Fibroblast of villous mesenchyme (primary cell): ENCODE results near the gene JAKMIP2. TPM values are rescaled to one million over a fixed set of nuclear protein-coding genes. Genes with fewer than 3 reads are reported as not detected.
"Not testable (repeated sequence)": the region's sequence is repeated elsewhere in the genome, so short reads cannot be mapped to it uniquely, and the experiment has no call there.

Source experiments
- DNase-seq: peaks from one replicate; pipeline ENCODE4 v3.0.0-alpha.2; 2010; ENCODE audit warnings: low read depth
- H3K4me3 ChIP-seq: 2 replicates; pipeline ENCODE4 v1.5.1; 2011; ENCODE audit warnings: low read depth, mild to moderate bottlenecking, low read length
- CTCF ChIP-seq: IDR thresholded peaks from 2 replicates; pipeline ENCODE4 v1.5.1; 2012; ENCODE audit warnings: low read depth, mild to moderate bottlenecking, low read length; ENCODE audit not compliant: insufficient read depth
- total RNA-seq: library from RNA; depleted of rRNA; stranded (reverse); fragments of >200 nt; gene quantifications from 2 replicates; pipeline ENCODE4 v1.2.3, GENCODE V29; 2012

JAKMIP2 gene
- total RNA-seq, 1 donor, result 3.5 TPM

DNA sequence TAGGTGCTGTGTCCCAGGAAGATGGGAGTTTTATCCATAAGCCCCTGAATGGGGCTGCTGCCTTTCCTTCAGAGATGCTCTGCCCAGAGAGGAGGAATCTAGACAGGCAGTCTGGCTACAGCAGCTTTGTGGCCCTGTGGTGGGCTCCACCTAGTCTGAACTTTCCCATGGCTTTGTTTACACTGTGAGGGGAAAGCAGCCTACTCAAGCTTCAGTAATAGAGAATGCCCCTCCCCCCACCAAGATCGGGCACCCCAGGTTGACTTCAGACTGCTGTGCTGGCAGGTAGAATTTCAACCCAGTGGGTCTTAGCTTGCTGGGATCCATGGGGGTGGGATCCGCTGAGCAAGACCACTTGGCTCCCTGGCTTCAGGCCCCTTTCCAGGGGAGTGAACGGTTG is 171.7 kb downstream of the JAKMIP2 start:
- no peak overlapping the region for H3K4me3 ChIP-seq
- TF ChIP-seq CTCF, result no peak
- no peak for DNase-seq

- no peak for DNase-seq
- no peak overlapping the region for H3K4me3 ChIP-seq
- TF ChIP-seq CTCF, result no peak
Measured at GRCh38 chr5:147601652-147602051, 180.9 kb downstream of the JAKMIP2 start.

DNA sequence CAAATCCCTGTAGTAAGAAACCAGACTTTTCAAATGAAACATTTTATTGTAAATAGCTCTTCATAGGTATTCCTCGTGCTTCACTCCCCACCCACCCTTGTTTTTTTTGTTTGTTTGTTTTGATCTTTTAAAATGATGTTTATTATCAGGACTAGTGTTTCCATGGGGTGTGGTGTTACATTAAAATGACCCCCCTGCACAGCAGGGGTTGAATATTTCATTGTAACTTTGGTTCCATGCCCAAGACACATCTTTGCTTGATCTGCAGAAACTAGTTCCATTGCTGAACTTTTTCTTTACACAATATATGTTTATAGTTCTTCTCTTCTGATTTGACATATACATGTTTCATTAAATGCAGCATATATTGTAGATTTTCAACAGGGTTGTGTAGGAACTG is 191.4 kb downstream of the JAKMIP2 start:
- no peak for TF ChIP-seq CTCF
- peak overlapping the region; percentile 4 for H3K4me3 ChIP-seq
- DNase-seq, result no peak

DNA sequence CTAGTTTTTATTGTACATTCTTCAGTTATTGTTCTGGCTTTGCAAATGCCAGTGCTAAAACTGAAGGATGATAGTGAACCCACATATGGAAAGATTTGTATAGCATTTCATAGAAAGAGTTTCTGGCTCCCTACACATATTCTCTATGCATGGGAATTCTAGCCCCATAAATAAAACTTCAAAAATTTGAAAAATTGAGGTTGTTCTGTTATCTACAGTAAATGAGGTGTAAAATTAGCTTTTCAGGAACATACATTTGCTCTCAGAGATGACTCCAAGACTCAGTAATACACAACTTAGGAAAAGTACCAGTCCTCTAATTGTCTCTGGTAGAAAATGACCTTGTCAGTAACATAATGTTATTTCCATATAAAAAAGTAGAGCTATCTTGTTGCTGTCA is 192.4 kb downstream of the JAKMIP2 start:
- H3K4me3 ChIP-seq, result no peak overlapping the region
- no peak for DNase-seq
- TF ChIP-seq CTCF, result no peak

GRCh38 chr5:147586832-147587231 is 195.7 kb downstream of the JAKMIP2 start:
- no peak for TF ChIP-seq CTCF
- DNase-seq, result no peak
- no peak overlapping the region for H3K4me3 ChIP-seq

GRCh38 chr5:147586221-147586620 is 196.3 kb downstream of the JAKMIP2 start:
- no peak for TF ChIP-seq CTCF
- no peak overlapping the region for H3K4me3 ChIP-seq

GRCh38 chr5:147582272-147582671 is 200.3 kb downstream of the JAKMIP2 start:
- H3K4me3 ChIP-seq, result not testable (repeated sequence)

More at GRCh38 chr5:147586221-147586620, 196.3 kb downstream of the JAKMIP2 start:
- no peak for DNase-seq

GRCh38 chr5:147580418-147580817 is 202.1 kb downstream of the JAKMIP2 start:
- not testable (repeated sequence) for DNase-seq, H3K4me3 ChIP-seq

More at GRCh38 chr5:147582272-147582671, 200.3 kb downstream of the JAKMIP2 start:
- not testable (repeated sequence) for DNase-seq
